ENCODE data around the gene CRBN. TPM values are rescaled to one million over a fixed set of nuclear protein-coding genes. Genes with fewer than 3 reads are reported as not detected.
A peak's percentile ranks its signal among the peaks of the same experiment; 100 is the strongest.

Gene CRBN
- total and polyA plus RNA-seq, 9 of the 15 experiments (the other 6 are each of a cell fraction or from before 2014, with no cell fraction given): 40.8 to 331 (median 57.4) TPM

DNA sequence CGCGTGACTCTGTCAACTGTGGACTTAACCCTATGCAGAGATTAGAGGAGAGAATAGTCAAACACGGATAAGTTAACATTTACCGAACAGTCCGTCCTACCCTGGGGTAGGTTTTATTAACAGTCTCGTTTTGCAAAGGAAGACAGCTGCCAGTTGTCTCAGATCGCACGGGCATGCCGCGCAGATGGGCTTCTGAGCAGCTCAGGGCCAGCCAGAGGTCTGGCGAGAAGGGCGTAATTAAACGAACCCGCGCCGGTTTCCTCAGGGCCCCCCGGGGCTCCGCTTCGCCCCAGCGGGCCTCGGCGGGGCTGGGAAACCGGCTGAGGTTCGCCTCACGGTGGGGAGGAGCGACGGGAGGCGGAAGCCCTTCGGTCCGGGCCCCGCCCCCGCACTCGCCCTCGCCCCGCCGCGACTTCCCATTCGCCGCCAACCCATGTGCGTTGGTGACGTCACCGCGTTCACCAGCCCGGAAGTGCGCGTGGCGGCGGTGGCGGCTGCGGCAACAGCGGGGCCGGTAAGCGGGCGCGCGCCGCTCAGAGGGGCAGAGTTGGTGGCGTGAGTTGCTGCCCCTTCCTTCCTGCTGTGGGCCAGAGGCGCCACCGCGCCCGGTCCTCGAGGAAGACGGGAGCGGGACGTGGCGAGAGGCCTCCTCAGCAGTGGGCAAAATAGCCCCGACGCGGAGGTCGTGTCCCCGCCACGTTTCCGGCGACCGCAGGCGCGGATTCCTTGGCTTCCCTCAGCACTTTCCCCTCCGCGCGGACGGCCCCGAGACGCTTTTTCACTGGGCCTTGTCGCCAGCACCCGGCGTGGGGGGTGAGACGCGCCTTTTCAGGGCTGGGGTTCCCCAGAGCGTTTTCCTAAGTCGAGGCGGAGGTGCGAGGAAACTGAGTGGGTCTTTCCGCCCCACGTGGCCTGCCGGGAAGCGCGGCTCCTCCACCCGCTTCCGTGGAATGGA lies 52.7 kb downstream of the CRBN start, which contains the start of gene TRNT1 (continued):
- TF ChIP-seq, protein P1, sequence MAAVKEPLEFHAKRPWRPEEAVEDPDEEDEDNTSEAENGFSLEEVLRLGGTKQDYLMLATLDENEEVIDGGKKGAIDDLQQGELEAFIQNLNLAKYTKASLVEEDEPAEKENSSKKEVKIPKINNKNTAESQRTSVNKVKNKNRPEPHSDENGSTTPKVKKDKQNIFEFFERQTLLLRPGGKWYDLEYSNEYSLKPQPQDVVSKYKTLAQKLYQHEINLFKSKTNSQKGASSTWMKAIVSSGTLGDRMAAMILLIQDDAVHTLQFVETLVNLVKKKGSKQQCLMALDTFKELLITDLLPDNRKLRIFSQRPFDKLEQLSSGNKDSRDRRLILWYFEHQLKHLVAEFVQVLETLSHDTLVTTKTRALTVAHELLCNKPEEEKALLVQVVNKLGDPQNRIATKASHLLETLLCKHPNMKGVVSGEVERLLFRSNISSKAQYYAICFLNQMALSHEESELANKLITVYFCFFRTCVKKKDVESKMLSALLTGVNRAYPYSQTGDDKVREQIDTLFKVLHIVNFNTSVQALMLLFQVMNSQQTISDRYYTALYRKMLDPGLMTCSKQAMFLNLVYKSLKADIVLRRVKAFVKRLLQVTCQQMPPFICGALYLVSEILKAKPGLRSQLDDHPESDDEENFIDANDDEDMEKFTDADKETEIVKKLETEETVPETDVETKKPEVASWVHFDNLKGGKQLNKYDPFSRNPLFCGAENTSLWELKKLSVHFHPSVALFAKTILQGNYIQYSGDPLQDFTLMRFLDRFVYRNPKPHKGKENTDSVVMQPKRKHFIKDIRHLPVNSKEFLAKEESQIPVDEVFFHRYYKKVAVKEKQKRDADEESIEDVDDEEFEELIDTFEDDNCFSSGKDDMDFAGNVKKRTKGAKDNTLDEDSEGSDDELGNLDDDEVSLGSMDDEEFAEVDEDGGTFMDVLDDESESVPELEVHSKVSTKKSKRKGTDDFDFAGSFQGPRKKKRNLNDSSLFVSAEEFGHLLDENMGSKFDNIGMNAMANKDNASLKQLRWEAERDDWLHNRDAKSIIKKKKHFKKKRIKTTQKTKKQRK (IDR thresholded peaks at IDR 0.05; ENCODE audit: borderline replicate concordance, low read depth, low read length): no peak
- TF ChIP-seq, protein P2, sequence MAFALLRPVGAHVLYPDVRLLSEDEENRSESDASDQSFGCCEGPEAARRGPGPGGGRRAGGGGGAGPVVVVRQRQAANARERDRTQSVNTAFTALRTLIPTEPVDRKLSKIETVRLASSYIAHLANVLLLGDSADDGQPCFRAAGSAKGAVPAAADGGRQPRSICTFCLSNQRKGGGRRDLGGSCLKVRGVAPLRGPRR (CRISPR knock-in tag; IDR thresholded peaks at IDR 0.05): no peak
- TF ChIP-seq SMAD1 (IDR thresholded peaks at IDR 0.05; ENCODE audit: low read depth, low read length, partially characterized antibody) (peak; percentile 66), BRCA1 (IDR thresholded peaks at IDR 0.05) (no peak), BRCA1 (CRISPR knock-in tag; IDR thresholded peaks at IDR 0.05) (no peak), RUNX1 (IDR thresholded peaks at IDR 0.05; ENCODE audit: low read depth) (no peak), SAFB2 (IDR thresholded peaks at IDR 0.05; ENCODE audit: borderline replicate concordance, low read depth, low read length, severe bottlenecking) (no peak), CBFA2T3 (IDR thresholded peaks at IDR 0.05) (peak; percentile 16; the same call in 1 of the 2 replicates), BHLHE40 (IDR thresholded peaks at IDR 0.05; ENCODE audit: low read length) (peak; percentile 69), FOXK2 (conservative IDR thresholded peaks at IDR 0.05 in 1 of 2, IDR thresholded peaks at IDR 0.05 in 1 of 2; ENCODE audit: low read depth in 2 of 2) (peak; percentile 73 to 84; a peak in 3 of 4 replicates), POLR2H (tag; IDR thresholded peaks at IDR 0.05; ENCODE audit: low read depth) (peak; percentile 92), DMBX1 (CRISPR knock-in tag; IDR thresholded peaks at IDR 0.05; ENCODE audit: borderline replicate concordance) (no peak), ZNF586 (CRISPR knock-in tag; conservative IDR thresholded peaks at IDR 0.05) (no peak), HEY1 (CRISPR knock-in tag; IDR thresholded peaks at IDR 0.05; ENCODE audit: borderline replicate concordance) (no peak), TEAD1 (CRISPR knock-in tag; IDR thresholded peaks at IDR 0.05) (peak; percentile 21 to 91; a peak in 1 of 4 replicates)
- TF ChIP-seq, protein P3, sequence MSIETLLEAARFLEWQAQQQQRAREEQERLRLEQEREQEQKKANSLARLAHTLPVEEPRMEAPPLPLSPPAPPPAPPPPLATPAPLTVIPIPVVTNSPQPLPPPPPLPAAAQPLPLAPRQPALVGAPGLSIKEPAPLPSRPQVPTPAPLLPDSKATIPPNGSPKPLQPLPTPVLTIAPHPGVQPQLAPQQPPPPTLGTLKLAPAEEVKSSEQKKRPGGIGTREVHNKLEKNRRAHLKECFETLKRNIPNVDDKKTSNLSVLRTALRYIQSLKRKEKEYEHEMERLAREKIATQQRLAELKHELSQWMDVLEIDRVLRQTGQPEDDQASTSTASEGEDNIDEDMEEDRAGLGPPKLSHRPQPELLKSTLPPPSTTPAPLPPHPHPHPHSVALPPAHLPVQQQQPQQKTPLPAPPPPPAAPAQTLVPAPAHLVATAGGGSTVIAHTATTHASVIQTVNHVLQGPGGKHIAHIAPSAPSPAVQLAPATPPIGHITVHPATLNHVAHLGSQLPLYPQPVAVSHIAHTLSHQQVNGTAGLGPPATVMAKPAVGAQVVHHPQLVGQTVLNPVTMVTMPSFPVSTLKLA (conservative IDR thresholded peaks at IDR 0.05): peak; percentile 96 to 99
- TF ChIP-seq, protein P4, sequence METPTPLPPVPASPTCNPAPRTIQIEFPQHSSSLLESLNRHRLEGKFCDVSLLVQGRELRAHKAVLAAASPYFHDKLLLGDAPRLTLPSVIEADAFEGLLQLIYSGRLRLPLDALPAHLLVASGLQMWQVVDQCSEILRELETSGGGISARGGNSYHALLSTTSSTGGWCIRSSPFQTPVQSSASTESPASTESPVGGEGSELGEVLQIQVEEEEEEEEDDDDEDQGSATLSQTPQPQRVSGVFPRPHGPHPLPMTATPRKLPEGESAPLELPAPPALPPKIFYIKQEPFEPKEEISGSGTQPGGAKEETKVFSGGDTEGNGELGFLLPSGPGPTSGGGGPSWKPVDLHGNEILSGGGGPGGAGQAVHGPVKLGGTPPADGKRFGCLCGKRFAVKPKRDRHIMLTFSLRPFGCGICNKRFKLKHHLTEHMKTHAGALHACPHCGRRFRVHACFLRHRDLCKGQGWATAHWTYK (CRISPR knock-in tag; IDR thresholded peaks at IDR 0.05): 0 out of 2 replicates have a peak, but pooled peaks have one; percentile 75
- TF ChIP-seq, protein P5, sequence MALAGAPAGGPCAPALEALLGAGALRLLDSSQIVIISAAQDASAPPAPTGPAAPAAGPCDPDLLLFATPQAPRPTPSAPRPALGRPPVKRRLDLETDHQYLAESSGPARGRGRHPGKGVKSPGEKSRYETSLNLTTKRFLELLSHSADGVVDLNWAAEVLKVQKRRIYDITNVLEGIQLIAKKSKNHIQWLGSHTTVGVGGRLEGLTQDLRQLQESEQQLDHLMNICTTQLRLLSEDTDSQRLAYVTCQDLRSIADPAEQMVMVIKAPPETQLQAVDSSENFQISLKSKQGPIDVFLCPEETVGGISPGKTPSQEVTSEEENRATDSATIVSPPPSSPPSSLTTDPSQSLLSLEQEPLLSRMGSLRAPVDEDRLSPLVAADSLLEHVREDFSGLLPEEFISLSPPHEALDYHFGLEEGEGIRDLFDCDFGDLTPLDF (CRISPR knock-in tag; IDR thresholded peaks at IDR 0.05): peak; percentile 74; the same call in 1 of the 2 replicates

Data from K562 (cell line).